ENCODE measurements around the gene RNF212.
"Not testable (repeated sequence)": the region's sequence is repeated elsewhere in the genome, so short reads cannot be mapped to it uniquely, and the experiment has no call there.

RNF212 gene

GRCh38 chr4:1060621-1061020 is 52.7 kb downstream of the RNF212 start:
- DNase-seq: no peak

DNA sequence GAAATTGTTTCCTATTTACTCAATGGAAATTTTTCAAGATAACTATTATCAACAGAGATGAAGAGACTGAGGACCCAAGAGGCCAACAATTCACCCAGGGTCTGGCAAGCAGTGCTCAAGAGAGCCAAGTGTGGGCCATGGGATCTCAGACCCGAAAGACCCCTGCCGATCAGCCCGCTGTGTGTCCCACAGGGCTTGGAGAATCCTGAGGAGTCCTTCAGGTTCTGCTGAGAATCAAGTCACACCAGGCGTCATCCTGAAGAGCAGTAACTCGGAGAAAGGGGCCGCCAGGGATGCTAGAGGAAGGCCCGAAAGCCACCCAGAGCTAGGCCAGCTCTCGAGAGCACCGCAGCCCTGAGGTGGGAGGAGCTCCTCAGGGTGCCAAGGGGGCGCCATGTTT is 53.2 kb downstream of the RNF212 start:
- no peak for DNase-seq

- DNase-seq: no peak
These were observed 54.2 kb downstream of the RNF212 start for GRCh38 chr4:1058997-1059665.

GRCh38 chr4:1058198-1058996 is 55.0 kb downstream of the RNF212 start:
- no peak for DNase-seq

- DNase-seq: no peak
These were observed 56.0 kb downstream of the RNF212 start for GRCh38 chr4:1057403-1057745.

GRCh38 chr4:1056671-1057402 is 56.5 kb downstream of the RNF212 start:
- no peak for DNase-seq

DNA sequence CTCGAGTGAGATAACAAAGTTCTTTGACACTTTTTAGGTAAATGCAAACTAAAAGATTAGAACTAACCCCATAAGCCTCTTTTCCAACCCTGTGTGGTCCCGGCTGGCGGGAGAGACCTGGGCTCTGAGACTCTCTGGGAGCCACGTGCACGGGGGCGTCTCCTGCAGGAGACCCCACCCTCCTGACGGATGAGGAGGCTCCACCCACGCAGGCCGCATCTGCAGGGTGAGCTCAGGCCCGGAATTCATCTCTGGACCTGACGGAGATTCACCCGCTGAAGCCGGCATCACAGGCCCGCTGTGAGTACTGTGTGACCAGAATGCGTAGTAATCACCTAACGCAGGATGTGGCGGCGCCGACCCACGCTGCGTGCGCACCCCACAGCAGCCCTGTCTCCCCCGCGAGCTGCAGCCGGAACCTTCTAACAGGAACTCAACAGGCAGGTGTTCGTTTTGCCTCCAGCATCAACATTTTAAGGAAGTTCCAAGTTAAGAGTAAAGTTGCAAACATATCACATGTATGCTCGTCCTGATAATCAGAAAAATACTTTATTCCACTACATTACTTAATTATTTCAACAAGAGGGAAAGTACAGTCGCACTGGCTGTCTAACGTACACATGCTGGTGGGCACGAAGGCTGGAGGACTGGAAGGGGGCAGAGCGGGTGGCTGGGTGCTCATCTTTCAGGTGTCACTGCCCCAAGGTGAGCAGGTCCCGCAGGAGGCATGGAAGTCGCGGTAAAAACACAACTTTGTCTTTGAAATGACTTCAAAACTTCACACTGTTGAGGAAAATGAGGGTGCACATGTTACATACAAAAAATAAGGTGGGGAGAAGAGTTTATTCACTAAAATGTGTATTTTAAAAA is 57.4 kb downstream of the RNF212 start:
- DNase-seq: no peak

DNA sequence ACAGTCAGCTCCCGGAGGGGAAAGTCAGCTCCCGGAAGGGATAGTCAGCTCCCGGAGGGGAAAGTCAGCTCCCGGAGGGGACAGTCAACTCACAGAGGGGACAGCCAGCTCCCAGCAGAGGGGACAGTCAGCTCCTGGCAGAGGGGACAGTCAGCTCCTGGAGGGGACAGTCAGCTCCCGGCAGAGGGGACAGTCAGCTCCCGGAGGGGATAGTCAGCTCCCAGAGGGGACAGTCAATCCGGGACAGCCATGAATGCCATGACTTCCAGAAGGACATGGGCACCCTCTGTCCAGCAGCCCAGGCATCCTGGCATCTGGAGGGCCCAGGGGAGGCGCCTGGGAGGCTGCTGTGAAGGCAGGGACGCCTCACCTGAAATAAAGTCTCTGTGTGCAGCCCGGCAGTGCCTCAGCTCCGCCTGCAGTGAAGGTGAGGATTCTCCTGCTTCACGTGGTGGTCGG is 58.1 kb downstream of the RNF212 start:
- DNase-seq: not testable (repeated sequence)

DNA sequence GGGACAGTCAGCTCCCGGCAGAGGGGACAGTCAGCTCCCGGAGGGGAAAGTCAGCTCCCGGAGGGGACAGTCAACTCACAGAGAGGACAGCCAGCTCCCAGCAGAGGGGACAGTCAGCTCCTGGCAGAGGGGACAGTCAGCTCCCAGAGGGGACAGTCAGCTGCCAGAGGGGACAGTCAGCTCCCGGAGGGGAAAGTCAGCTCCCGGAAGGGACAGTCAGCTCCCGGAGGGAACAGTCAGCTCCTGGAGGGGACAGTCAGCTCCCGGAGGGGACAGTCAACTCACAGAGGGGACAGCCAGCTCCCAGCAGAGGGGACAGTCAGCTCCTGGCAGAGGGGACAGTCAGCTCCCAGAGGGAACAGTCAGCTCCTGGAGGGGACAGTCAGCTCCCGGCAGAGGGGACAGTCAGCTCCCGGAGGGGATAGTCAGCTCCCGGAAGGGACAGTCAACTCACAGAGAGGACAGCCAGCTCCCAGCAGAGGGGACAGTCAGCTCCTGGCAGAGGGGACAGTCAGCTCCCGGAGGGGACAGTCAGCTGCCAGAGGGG is 58.6 kb downstream of the RNF212 start:
- not testable (repeated sequence) for DNase-seq

DNA sequence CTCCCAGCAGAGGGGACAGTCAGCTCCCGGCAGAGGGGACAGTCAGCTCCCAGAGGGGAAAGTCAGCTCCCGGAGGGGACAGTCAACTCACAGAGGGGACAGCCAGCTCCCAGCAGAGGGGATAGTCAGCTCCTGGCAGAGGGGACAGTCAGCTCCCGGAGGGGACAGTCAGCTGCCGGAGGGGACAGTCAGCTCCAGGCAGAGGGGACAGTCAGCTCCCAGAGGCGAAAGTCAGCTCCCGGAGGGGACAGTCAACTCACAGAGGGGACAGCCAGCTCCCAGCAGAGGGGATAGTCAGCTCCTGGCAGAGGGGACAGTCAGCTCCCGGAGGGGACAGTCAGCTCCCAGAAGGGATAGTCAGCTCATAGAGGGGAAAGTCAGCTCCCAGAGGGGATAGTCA is 59.5 kb downstream of the RNF212 start:
- not testable (repeated sequence) for DNase-seq

GRCh38 chr4:1053080-1053661 is 60.2 kb downstream of the RNF212 start:
- no peak for DNase-seq

- DNase-seq: no peak
These were observed 61.1 kb downstream of the RNF212 start for GRCh38 chr4:1052231-1052671.

- DNase-seq: no peak
These were observed 61.9 kb downstream of the RNF212 start for GRCh38 chr4:1051472-1051871.

DNA sequence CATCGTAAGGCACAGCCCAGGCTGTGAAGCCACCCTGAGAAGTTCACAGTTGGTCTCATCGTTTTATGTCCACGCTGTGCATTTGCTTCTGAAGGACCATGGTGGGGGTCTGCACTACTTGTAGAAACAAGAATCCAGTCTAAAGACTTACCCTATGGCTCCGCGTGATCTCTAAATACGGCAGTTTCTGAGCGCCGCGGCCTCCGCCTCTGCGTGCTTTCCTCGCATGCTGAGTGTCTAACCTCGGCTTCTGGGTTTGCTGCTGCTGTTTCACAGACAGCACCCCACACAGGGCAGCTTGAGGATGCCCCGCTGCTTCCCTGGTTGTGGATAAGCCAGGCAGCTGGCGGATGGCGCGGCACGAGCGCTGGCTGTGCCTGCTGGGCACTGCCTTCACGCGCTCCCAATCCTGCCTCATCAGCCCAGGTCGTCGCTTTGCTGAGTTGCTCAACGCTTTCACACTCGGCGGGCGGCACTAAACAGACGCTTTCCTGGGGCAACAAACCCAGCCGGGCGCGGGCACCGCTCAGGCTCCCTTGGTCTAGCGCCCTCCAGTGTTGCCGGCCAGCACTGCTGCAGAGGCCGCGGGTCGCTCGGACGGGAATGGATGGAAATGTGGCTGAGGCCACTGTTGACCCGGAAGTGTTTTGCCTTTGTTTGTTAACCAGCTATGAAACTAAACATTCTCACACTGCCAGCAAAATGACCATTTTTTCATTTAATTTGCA is 62.7 kb downstream of the RNF212 start:
- DNase-seq: no peak

DNA sequence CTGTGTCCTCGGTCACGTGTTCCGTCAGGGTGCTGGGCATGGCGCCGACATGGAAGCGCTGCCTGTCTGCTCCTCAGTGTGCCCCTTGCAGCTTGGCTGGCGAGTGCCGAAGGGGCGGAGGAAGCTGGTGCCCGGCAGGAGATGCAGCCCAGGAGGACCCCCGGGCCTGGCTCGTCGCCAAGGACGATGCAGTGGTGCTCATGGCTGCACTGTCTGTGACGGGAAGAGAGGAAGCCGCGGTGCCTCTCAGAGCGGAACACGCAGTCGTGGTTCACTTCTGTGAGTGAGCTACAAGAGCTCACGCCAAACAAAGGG is 63.8 kb downstream of the RNF212 start:
- DNase-seq: no peak

DNA sequence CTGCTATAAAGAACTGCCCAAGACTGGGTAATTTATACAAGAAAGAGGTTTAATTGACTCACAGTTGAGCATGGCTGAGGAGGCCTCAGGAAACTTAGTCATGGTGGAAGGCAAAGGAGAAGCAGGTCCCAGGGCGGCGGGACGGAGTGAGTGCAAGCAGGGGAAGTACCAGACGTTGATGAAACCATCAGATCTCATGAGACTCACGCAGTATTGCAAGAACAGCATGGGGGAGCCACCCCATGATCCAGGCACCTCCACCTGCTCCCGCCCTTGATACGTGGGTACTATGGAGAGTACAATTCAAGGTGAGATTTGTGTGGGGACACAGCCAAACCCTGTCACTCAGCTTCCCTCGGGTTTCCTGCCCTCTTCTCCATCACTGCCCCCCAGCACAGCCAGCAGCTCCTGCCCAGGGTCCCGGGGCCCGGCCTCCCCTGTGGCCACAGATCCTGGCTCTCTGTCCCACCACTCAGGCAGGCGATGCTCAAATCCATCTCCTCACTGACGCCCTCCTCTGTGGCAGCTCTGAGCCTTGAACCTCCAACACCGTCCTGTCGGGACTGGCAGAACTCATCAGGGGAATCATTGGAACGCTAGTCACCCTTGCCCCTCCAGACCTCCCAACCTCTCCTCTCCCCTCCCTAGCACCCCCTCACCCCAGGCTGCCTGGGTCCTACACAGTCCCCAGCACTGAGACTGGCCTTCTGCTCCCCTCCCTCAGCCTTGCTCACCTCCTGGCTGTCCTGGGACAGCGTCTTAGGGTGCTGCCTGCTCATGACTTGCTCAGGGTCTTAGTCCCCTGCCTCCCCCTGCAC is 64.4 kb downstream of the RNF212 start:
- no peak for DNase-seq

- no peak for DNase-seq
These were observed 65.2 kb downstream of the RNF212 start for GRCh38 chr4:1047976-1048772.

DNA sequence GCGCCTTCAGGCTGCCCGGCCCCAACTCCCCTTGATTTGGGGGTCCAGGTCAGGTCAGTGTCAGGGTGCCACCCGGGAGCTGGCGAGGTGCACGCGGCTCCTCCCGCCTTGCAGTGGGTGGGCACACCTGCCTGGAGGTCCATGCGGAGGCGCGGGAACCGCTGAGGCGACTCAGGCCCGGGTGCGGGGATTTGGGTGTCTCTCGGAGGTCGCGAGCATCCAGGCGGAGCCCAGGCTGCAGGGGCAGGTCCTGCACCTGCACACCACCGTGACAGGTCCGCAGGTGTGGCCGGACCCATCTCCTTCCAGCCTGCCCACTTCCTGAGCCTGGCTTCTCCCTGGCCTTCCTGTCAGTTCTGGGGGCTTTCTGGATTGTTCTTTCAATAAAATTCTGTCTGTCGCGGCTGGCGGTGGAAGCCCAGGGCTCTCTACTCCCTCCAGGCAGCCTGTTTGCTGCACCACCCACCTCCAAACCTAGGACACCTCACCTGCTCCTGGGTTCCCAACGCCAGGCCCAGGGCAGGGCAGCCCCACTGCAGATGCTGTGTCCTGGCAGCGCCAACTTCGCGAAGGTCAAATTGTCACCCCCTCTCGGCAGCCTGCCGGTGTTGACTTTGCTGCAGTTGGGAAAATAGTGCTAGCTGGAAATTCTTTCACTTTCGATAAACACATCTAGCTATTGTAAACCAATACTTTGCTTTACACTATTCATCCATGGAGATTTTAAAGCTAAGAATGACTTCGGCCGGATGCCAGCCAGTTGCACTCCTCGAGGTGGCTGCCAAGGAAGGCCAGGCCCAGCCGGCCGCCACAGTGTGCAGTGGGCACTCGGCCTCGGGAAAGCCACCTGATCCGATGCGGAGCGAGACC is 66.0 kb downstream of the RNF212 start:
- no peak for DNase-seq

DNA sequence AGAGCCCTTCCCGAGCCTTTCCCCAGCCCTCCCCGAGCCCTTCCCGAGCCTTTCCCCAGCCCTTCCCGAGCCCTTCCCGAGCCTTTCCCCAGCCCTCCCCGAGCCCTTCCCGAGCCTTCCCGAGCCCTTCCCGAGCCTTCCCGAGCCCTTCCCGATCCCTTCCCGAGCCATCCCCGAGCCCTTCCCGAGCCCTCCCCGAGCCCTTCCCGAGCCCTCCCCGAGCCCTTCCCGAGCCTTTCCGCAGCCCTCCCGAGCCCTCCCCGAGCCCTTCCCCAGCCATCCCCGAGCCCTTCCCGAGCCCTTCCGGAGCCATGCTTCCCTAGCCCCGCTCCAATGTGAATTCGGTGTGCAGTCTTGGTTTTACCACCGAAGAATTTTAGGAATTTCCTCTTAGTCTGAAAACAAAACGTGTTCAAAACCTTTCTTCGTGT is 66.8 kb downstream of the RNF212 start:
- not testable (repeated sequence) for DNase-seq

Data from NCI-H2081 treated with DMSO at 0.1 percent for 48 hours (cell line).